ENCODE measurements around the gene BCAM. TPM values are rescaled to one million over a fixed set of nuclear protein-coding genes. Genes with fewer than 3 reads are reported as not detected.
A peak's percentile ranks its signal among the peaks of the same experiment; 100 is the strongest.
"Not testable (repeated sequence)": the region's sequence is repeated elsewhere in the genome, so short reads cannot be mapped to it uniquely, and the experiment has no call there.

BCAM gene
- total RNA-seq, 1 experiment from 2014 or later, result 4.6 TPM

GRCh38 chr19:44848812-44849447 lies 40.0 kb downstream of the BCAM start:
- DNase-seq (ENCODE audit: low read depth), result no peak

- DNase-seq (ENCODE audit: low read depth), result no peak
Observed at GRCh38 chr19:44850641-44851109, 41.8 kb downstream of the BCAM start.

GRCh38 chr19:44851427-44851826 lies 42.5 kb downstream of the BCAM start:
- no peak for DNase-seq (ENCODE audit: low read depth)

- DNase-seq (ENCODE audit: low read depth), result no peak
Observed at GRCh38 chr19:44855606-44856005, 46.7 kb downstream of the BCAM start.

- no peak for DNase-seq (ENCODE audit: low read depth)
Observed at GRCh38 chr19:44856421-44857083, 47.6 kb downstream of the BCAM start.

GRCh38 chr19:44857837-44858236 lies 48.9 kb downstream of the BCAM start:
- no peak for DNase-seq (ENCODE audit: low read depth)

- not testable (repeated sequence) for DNase-seq (ENCODE audit: low read depth)
Observed at GRCh38 chr19:44861576-44861975, 52.7 kb downstream of the BCAM start.

- DNase-seq (ENCODE audit: low read depth), result no peak
Observed at GRCh38 chr19:44863990-44864389, 55.1 kb downstream of the BCAM start.

- DNase-seq (ENCODE audit: low read depth), result no peak
Observed at GRCh38 chr19:44865196-44865767, 56.4 kb downstream of the BCAM start.

- DNase-seq (ENCODE audit: low read depth), result no peak
Observed at GRCh38 chr19:44866664-44867063, 57.8 kb downstream of the BCAM start.

- DNase-seq (ENCODE audit: low read depth), result no peak
Observed at GRCh38 chr19:44867578-44867977, 58.7 kb downstream of the BCAM start.

- peak; percentile 90 for DNase-seq (ENCODE audit: low read depth)
Observed at GRCh38 chr19:44869733-44870470, 61.0 kb downstream of the BCAM start.

Other genes starting within 250 kb of the BCAM start
- gene IGSF23, start 195.5 kb upstream of the BCAM start, total RNA-seq (2014; rRNA removed; shearing (Covaris generic)), result not detected in 2 replicates
- gene PVR, start 165.2 kb upstream of the BCAM start, total RNA-seq (2014; rRNA removed; shearing (Covaris generic)), result 34.2 and 35.7 TPM in 2 replicates
- 0.12 and 0.20 TPM in 2 replicates for gene CEACAM19, start 137.6 kb upstream of the BCAM start, total RNA-seq (2014; rRNA removed; shearing (Covaris generic))
- 0.20 TPM in 1 of 2 replicates, not detected in the other for gene CEACAM16, start 110.0 kb upstream of the BCAM start, total RNA-seq (2014; rRNA removed; shearing (Covaris generic))
- 21.8 and 22.6 TPM in 2 replicates for gene BCL3, start 60.4 kb upstream of the BCAM start, total RNA-seq (2014; rRNA removed; shearing (Covaris generic))
- gene CBLC, start 31.2 kb upstream of the BCAM start, total RNA-seq (2014; rRNA removed; shearing (Covaris generic)), result not detected in 2 replicates
- 49.3 and 51.0 TPM in 2 replicates for gene NECTIN2, start 37.2 kb downstream of the BCAM start, total RNA-seq (2014; rRNA removed; shearing (Covaris generic))
- 75.2 and 141 TPM in 2 replicates for gene TOMM40, start 82.2 kb downstream of the BCAM start, total RNA-seq (2014; rRNA removed; shearing (Covaris generic))
- gene APOE, start 96.7 kb downstream of the BCAM start, total RNA-seq (2014; rRNA removed; shearing (Covaris generic)), result 6.1 and 8.5 TPM in 2 replicates
- gene APOC1, start 105.5 kb downstream of the BCAM start, total RNA-seq (2014; rRNA removed; shearing (Covaris generic)), result 1.3 and 1.8 TPM in 2 replicates
- gene APOC4, start 133.1 kb downstream of the BCAM start, total RNA-seq (2014; rRNA removed; shearing (Covaris generic)), result not detected in 2 replicates
- not detected in 2 replicates for gene APOC2, start 136.9 kb downstream of the BCAM start, total RNA-seq (2014; rRNA removed; shearing (Covaris generic))
- 35.0 and 52.5 TPM in 2 replicates for gene CLPTM1, start 146.3 kb downstream of the BCAM start, total RNA-seq (2014; rRNA removed; shearing (Covaris generic))
- 7.2 and 9.9 TPM in 2 replicates for gene RELB, start 192.4 kb downstream of the BCAM start, total RNA-seq (2014; rRNA removed; shearing (Covaris generic))
- 11.5 and 12.1 TPM in 2 replicates for gene CLASRP, start 229.9 kb downstream of the BCAM start, total RNA-seq (2014; rRNA removed; shearing (Covaris generic))

All from RPMI7951 (cell line).